NCI-H128 (cell line): ENCODE data around the gene VSTM4.

Source experiments
- DNase-seq: peaks from one replicate; lab custom pipeline; 2025; ENCODE audit not compliant: unreplicated experiment; lab: John Stamatoyannopoulos, UW

VSTM4 gene

DNA sequence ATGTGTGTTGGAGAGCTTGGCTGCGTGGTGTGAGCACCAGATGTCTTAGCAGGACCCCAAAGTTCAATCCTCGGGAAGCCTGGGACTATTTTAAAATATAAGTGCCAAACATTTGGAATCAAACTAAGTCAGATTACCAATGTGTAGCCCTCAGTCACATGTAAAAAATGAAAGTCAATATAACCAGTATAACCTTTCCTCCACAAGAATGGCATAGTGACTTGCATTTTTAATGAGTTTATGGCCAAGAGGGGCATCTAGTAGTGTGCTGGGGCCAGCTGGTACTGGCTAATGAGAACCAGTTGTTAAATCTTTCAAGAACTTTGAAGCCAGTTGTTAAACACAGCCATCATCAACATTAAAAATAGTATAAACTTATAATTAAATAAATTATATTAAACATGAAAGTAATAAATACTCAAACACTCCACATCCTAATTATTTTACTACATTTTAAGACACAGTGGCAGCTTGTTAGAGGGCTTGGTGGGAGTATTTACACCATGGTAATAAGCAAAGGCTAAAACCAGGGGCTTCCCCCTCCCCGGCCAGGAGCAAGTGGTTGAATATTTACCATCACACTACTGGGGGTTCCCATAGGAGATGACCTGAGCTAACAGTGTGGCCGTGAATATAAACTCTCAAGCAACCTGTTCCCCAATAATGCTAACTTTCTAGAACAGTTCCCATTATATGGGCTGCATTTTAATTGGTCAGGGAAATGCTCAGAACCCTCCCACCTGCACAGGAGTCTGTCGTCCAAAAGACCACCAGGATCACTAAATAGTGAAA lies 26.4 kb upstream of the VSTM4 start:
- DNase-seq, result no peak

DNA sequence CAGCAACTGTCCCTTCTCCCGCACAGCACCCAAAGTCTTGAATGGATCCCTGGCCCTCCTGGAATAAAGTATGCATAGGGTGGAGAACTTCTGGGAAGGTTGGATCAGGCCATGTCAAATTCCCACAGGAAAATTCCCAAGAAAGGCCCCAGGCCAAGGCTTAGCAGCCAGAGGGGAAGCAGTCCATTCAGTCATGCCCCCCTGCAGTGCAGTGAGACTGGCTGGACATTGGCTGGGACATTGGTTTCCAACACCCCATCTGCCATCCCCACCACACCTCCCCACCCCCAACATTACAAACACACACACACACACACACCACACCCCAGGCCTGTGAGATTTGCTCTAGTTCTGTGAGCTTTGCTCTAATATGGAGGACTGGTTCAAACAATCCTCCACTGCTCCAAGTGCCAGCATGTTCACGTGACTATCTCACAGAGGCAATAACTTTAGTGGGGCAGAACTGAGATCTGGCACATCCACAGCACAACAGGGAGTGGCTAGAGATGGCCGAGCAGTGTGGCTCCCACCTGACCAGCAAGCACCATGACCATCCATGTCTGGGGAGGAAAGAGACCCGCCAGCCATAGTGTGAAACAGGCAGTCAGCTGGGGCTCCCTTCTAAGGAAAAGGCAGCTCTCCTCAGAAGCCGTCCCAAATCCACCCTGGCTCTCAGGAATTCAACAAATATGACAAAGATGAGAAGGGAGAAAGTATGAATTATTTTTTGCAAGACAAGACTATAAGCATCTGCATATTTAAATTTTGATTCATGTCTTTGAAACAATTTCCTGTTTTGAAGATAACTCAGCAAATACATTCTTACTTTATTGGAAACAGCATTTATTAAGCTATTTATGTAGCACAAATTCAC lies 25.2 kb upstream of the VSTM4 start:
- no peak for DNase-seq

DNA sequence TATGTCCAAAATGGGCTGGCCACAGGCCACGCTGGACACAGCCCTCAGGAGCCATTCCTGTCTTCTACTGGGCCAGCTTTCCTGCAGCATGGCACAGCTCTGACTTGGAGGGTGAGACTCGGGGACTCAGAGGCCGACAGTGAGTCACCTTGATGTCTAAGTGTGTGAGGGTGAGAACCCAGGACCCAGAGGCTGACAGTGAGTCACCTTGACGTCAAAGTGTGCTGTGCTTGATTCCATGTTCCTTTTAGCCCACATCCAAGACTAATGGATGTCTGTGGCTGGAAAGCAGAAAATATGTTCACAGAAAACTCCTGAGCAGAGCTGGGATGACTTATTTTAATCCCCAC lies 24.5 kb upstream of the VSTM4 start:
- DNase-seq, result no peak

DNA sequence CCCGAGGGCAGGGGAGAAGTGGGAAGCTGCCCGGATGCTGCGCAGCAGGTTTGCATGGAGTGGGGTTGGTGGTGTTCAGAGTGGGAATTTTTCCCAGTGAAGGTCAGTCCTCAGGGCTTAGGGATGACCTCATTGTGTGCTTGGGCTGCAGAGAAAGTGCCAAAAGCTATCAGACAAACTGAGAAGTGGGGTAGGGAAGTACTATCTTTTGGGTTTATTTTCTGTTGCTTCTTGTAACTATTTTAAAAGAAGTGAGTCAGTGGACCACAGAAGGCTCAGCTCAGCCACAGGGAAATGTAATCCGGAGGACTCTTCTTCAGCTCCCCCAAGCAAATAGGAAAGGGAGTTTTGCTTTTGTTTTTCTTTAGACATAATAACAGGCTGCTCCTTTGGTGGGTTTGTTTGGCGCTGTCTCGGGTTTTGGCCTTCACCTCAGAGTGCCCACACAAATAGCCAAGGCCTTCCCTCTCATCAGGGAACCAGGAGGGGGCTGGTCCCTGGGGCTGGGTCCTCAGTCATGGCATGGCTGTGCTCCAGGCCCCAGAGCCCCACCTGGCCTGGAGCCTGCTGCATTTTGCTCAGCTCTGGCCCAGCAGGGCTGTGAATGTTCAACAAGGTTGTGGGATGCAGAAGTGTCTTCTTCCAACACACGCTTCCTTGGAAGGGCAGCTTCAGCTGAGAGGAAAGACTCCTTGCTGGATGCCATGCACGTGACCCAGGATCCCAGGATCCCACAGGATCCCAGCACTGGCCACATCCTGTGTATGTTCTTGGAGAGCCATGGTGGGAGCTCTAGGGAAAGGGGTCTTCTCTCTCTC lies 23.9 kb upstream of the VSTM4 start:
- no peak for DNase-seq

DNA sequence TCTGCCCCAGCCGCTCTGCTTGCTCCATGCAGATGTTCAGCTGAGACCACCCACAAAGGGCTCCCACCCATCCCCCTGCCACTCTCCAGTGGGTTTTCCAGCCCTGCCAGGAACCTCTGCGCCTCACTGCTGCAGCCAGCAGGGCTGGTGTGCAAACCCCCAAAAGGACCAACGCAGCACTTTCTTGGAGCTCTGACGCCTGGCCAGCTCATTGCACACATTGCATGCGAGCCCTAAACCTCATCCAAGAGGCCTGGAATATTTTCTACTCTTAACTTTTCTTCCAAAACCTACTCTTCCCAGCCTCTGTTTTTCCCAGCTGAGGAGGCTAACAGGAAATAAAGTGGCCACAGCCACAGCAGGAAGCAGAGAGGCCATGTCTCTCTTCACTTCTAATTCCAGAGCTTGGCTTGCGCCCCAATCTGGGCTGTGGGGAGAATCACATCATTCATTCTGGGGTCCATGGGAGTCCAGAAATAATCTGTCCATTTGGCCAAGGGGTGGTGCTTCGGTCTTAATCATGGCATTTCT lies 23.1 kb upstream of the VSTM4 start:
- DNase-seq, result no peak

DNA sequence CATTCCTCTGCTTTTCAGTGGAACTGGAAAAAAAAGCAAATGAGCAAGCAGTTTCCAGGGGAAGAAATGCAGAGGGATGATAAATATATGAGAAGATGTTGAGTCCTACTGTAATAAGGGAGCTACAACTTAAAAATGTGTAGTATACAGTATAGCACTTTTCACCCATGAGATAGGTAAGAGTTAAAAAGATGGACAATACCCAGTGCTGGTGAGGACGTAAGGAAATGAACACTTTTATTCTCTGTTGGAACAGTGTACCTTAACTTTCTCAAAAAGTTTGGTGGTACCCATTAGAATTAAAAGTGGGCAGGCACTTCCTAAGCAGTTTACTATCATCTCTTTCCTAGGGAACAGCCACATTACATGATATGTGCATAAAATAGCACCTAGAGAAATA lies 21.2 kb upstream of the VSTM4 start:
- no peak for DNase-seq

DNA sequence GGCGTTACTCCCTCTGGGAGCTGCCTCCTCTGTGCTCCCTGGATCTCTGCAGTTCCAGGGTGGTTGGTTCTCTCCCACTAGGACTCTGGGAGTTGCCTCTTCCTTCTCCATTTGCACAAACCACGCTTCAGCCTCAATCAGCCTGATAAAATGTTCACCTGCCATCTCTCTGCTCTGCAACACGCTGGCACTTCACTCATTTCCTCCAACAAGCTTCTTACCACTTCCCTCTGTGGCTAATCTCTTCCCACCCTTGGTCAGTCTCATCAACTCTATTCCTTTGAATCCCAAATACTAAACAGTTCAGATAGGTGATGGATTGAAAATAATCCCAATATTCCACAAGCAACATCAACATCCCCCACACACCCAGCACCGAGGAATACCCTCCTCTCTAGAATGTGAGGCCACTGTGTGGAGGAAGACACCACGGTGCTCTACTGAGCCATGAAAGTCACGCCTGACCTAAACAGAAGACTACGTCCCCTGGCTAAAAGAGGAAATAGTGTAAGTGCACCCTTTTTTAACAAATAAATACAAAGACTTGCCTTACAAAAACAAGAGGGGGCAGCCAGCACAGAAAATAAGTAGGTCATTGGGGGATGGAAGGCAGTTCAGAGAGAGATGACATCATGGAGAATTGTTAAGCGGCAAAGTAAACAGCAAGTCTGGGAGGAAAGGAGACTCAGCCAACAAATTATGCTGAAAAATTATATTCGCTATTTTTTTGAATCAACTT lies 20.4 kb upstream of the VSTM4 start:
- no peak for DNase-seq

DNA sequence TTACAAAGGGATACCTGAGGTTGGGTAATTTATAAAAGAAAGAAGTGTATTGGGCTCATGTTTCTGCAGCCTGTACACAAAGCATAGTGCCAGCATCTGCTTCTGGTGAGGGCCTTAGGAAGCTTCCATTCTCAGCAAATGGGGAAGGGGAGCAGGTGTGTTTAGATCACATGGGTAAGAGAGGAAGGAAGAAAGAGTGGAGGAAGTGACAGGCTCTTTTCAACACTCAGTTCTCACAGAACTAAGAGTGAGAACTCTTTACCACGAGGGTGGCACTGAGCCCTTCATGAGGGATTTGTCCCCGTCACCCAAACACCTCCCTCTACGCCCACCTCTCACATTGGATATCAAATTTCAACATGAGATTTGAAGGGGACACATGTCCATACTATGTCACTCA lies 19.0 kb upstream of the VSTM4 start:
- no peak for DNase-seq

DNA sequence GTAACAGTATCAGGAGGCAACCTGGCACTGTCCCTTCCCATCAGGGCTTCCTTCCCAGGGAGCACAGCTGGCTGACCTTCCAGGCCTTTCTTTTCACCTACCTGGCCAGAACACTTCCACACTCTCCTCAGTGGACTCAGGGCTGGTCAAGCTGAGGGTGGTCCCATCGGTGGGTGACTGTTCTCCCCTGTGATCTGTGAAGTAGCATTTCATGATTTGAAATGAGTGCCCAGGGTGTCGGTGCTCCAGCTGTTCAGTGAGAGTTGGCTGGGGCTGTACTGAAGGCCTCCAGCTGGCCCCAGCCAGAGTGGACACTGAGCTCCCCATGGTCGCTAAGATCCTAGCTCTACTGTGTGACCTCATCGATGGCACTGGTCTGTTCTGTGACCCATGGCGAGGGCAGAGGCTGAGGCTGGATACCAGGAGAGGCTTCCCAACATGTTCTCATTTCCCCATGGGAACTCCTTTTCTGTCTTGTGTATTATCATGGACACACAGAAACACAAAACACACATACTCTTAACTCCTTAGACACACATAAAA lies 18.5 kb upstream of the VSTM4 start, which contains the start of gene FAM170B:
Gene FAM170B, minus strand, starts transcription at position 316 of the 543 bp plus-strand sequence. Its CDS starts 103 bp downstream, at position 213.
- no peak for DNase-seq

DNA sequence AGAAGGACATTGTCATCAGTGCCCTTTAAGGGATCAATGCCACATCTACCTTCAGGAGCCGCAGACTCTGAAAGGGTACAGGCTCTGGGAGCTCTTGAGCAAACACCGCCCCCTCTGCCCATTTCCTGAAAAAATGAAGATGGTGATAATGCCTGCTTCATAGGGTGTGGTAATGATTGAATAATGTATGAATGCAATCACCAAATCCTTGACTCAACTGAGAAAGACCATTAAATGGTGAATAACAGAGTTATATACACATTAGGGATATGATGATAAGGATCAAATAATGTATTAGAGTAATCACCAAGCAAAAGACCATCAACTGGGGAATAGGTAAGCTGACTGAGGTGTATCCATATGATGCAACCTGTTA lies 17.0 kb upstream of the VSTM4 start:
- DNase-seq, result no peak

DNA sequence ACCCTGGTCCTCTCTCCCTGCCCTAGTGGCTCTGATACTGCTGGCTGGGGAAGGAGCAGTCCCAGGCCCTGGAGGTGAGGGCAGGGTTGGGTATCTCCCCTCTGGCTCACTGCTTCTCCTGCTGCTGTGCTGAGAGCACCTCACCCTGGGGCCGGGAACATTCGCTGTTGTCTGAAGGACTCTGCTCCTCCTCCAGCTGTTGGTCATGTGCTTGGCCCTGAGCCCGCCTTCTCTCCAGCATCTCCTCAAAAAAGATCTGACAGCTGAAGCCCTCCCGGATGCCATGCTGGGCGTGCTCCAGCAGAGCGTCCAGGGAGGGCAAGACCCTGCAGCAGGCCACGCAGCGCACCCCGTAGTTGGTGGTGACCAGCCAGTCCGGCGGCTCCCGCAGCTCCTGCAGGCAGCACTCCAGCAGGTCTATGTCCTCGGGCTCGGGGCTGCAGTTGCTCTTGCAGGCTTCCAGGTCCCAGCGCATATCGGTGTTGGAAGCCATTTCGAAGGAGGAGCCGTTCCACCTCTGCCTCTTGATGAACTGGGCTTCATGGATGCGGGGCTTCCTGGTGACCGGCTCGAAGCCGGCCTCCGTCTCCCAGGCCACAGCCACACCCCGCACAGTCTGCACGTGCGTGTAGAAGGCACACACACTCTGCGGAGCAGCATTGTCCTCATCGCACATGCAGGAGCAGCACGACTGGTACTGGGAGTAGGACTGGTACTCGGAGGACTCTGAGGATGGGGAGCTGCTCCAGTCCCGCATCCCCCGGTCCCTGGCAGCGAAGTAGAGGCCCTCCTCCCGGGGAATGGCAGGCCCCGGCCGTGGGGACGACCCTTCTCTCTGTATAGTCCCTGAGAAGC lies 16.4 kb upstream of the VSTM4 start:
- DNase-seq, result no peak

DNA sequence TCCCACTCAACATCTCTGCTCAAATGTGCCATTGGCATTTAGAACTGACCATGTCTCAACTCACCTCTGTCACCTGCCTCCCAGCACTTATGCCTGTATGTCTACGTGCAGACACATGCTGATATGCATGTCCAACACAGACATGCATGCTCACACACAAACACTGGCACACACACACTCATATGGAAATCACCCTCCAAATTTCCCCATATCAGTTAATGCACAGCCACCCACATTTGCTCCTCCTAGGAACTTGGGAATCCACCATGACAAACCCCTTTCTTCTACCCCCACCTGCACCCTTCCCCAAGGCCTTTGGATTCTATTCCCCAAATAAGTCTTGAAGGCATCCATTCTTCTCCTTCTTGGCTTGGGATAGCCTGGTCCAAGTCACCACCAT lies 14.1 kb upstream of the VSTM4 start:
- DNase-seq, result no peak

DNA sequence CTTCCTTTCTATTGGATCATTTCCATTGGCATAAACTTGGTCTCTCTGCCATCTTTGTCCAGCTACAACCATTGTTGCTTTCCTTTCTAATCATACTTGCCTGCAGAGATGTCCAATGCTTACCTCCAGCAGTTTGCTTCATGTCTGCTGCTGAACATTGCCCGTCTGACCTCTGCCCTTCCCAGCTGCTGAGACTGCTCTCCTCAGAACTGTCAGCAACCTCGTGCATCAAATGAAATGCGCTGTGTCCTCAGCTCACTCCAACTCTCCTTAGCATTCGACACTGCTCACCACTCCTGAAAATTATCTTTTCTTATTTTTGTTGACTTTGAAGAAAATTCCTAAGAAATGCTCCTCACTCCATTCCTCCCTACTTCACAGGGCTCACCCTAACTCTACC lies 13.5 kb upstream of the VSTM4 start:
- no peak for DNase-seq

DNA sequence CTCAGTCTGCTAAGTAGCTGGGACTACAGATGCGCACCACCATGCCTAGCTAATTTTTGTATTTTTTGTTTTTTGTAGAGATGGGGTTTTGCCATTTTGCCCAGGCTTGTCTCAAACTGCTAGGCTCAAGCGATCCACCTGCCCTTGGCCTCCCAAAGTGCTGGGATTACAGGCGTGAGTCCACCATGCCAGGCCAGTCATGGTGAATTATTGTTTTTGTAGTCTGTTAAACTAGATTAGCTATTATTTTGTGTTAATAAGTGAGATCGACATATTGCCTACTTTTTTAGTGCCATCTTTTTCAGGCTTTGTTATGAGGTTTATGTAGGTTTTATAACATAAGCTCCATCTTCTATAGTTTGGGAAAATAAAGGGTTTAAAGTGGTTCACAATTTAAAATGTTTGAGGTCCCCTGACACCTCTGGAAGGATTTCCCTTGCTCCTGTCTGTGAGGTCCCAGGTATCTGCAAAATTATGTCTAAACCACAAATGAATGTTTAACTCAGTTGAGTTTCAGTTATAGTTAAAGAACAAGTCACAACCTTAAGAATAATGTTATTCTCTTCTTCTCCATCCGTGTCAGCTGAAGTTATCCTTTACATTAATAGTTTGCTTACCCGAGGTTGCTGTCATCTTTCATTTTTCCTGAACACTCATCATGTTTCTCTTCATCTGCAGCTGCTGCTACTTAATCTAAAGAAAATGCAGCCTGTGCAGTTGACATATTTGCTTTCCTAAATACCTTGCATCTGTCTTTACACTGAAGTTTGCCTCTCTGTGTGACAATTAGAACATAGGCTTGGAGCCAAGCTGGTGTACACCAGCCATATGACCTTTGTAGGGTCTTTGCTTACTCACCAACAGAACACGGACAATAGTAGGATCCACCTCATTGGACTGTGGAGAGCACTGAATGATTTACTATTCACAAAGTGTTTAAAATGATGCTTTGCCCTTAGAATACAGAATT lies 8.9 kb upstream of the VSTM4 start:
- no peak for DNase-seq

DNA sequence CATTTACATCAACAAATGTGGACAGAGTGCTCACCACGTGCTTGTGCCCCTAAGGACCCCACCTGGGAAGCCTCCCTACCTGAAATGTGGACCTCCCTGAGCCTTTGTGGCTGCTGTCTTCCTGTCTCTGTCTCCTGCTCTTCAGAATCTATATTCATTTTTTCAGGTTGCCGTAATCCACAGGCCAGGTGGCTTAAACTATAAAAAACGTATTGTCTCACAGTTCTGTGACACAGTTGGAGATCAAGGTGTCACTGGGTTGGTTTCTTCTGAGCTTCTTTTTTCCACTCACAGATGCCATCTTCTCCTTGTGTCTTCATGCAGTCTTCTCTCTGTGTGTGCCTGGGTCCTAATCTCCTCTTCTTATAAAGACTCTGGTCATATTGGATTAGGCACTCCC lies 5.6 kb upstream of the VSTM4 start:
- DNase-seq, result no peak

DNA sequence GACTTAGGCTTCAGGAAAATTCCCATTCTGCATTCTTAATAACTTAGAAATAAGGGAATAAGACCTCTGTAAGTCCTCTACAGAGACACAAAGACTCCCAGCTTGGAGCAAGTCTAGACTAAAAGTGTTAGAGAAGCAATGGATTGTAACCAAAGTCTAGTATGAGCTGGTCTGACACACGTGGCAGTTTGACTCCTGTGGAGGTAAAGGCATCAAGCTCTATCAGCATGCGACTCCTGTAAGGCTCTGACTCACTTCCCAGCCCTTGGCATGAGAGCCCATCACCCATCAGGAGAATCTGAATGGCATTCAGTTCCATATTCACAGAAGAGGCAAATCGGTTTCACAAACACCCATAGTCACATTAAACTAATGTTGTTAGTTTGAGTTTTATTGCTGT lies 4.4 kb upstream of the VSTM4 start:
- DNase-seq, result no peak

DNA sequence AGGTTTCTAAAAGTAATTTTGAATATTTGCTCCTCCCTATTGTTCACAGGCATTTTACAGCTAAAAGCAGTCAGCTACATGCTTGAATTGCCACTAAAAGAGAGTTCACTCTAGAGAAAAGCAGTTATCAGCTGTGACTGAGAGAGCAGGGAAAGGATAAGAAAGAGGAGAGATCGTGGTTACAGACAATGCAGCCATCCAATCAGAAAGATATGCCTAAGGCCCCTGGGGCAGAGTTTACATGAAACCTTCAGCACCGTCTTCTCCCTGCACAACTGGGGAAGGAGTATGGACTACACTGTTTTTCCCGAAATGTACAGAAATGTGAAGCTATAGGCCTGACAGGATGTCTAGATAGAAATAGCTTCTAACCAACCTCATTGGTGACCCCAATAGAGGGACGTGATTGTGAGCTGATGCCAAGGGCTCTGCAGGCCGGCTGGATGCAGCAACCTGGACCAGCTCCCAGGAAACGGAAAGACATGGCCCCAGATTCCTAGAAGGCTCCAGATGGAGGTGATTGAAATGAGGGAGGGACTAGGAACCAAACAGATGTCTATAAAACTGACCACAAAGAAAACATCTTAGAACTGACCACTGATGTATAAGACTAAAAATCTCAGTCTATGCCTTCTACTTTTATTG lies 3.2 kb upstream of the VSTM4 start:
- no peak for DNase-seq
